ENCODE results near the gene NAPB.
"Not testable (repeated sequence)": the region's sequence is repeated elsewhere in the genome, so short reads cannot be mapped to it uniquely, and the experiment has no call there.

The NAPB gene
- total RNA-seq: 16.1 to 30.0 (median 22.4) reads per million in 3 experiments

DNA sequence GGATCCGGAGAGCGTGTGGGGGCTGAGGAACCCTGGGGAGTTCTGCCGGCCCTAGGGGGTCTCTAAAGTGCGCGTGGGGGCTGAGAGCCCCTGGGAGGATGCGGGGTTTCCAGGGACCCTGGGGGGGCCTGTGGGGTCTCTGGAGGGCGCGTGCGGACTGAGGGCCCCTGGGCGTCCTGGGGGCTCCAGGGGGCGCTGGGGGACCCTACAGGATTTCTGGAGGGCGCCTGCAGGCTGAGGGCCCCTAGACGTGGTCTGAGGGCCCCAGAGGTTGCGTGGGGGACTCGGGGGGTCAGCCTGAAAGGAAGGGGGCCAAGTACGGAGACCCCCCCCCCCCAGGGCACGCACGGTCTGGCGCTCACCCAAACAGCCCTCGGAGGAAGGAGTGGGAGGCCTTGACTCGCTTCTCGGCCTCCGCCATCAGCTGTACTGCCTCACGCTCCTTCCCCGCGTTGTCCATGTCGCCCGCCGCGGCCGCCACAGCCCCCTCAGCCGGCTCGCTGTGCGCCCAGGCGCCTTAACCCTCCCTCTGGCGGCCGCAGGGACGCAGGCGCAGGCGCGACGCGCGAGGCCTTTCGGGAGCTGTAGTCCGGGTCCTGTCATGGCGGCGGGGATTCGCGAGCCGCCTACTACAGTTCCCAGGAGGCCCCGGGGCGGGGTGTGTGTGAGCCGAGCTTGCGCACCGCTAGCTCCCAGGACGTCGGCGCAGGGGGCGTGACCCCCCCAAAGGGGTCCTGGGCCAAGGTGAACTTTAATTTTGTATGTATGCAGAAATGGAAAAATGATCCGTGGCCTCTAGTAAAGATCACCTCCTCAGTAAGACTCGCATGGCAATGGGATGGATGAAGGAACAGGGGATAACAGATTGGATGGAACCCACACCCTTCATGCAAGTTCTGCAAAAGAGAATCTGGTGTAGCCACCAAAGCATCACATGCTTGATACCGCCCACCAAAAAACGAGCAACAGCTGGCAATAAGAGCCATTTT, at the start of gene NAPB:
Gene NAPB, minus strand, starts transcription at position 546 of the 989 bp plus-strand sequence. Its CDS starts 86 bp downstream, at position 460.
- peak; percentile 90 for DNase-seq

DNA sequence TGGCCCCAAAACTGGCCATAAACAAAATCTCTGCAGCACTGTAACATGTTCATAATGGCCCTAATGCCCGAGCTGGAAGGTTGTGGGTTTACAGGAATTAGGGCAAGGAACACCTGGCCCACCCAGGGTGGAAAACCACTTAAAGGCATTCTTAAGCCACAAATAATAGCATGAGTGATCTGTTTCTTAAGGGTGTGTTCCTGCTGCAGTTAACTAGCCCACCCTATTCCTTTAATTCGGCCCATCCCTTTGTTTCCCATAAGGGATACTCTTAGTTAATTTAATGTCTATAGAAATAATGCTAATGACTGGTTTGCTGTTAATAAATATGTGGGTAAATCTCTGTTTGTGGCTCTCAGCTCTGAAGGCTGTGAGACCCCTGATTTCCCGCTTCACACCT, 45.7 kb upstream of the NAPB start:
- DNase-seq: not testable (repeated sequence)

DNA sequence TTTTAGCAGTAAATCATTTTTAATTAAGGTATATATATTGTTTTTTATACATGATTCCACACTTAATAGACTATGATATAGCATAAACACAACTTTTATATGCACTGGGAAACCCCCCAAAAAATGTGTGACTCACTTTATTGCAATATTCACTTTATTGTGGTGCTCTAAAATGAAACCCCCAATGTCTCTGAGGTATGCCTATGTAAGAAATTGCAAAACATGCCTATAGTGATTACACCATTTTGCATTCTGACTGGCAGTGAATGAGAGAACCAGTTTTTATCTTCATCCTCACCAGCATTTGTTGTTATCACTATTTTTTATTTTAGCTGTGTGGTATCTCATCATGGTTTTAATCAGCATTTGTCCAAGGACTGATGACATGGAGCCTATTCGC, 39.9 kb upstream of the NAPB start:
- DNase-seq: no peak

DNA sequence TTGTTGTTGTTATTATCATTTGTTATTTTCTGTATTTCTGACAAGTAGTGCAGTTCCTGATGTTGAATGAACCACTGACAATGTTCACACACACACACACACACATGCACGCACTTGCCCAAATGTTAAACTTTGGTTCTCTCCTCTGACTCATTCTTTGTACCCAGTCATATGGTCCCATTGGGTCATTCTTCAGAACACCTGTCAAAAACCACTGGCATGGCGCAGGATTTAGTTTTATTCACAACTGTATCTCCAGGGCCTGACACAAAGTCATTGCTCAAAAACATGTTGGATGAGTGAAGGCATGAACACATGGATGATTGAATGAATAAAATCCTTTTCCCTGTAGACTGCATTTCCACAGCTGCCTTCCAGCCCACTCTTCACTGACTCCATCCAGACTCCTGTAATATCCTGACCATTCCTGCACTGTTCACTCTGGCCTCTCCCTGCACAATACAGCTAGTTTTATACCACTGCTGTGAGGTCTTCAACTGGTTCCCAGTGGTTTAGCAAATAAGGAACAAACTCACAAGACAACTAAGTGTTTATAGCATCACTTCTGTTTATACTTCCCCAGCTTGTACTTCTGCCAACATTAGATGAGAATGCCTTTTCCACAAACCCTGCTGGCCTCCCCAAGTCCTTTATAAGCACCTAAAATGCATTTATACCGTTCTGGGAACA, 38.3 kb upstream of the NAPB start:
- DNase-seq: no peak

DNA sequence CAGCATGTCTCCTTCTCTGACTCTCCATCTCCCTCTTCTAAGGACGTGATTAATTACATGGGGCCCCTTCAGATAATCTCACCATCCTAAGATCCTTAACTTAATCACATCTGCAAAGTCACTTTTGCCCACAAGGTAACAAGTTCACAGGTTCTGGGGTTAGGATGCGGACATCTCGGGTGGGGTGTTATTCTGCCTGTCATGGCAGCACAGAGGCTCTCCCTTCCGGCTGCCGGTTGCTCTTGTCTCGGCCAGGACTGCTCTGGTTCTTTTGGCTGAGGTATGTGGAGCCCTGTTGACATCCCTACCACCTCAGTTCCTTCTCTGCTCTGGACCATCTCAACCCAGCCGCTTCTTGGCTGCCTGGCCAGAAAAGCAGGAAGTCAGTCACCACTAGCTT, 35.6 kb upstream of the NAPB start:
- DNase-seq: no peak

DNA sequence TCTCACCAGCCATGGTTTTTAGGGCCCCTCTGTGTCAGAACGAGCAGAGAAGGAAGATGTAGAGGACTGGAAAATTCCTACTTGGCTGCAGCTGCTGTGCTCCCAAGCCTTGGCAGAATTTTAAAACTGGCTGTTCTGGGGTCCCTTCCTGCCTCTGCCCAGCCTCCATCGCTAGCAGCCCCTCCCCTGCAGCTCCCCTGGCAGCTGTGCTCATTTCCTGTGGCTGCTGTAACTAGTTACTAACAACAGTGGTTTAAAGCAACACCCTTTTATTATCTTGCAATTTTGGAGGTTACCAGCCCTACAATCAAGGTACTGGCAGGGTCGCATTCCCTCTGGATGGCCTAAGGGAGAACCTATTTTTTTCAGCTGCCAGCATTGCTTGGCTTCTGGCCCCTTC, 35.1 kb upstream of the NAPB start:
- no peak for DNase-seq

DNA sequence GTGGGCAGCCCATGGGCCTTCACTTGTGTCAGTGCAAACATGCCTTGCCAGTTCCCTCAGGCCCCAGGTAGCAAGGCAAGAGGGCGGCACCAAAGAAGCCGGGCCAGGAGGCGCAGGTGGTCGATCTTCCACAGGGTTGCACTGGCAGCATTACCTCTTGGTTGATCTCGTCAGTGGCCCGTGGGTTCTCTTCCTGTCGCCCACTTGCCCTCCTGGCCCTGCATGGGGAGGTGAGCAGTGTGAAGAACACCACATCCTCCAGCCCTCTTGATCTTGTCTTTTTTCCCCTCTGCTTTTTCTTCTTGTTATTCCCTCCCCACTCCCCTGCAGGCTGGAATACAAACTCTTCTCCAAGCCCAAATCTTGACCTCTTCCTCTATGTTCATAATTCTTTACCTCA, 34.4 kb upstream of the NAPB start:
- DNase-seq: no peak

DNA sequence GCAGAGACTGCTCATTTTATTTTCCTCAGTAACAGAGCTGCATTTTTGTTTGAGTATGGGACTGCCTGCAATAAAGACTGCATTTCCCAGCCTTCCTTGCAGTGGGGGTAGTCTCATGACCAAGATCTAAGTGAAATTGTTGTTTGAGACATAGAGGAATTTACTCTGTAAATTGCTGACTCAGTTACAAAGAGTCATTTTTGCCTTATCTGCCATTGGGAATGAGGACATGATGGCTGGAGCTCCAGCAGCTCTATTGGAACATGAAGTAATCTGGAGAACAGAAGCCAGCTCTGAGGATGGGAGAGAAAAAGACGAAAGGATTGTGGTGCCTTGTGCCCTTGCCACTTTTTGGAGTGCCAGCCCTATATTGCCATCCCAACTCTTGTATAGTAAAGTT, 33.5 kb upstream of the NAPB start:
- no peak for DNase-seq

DNA sequence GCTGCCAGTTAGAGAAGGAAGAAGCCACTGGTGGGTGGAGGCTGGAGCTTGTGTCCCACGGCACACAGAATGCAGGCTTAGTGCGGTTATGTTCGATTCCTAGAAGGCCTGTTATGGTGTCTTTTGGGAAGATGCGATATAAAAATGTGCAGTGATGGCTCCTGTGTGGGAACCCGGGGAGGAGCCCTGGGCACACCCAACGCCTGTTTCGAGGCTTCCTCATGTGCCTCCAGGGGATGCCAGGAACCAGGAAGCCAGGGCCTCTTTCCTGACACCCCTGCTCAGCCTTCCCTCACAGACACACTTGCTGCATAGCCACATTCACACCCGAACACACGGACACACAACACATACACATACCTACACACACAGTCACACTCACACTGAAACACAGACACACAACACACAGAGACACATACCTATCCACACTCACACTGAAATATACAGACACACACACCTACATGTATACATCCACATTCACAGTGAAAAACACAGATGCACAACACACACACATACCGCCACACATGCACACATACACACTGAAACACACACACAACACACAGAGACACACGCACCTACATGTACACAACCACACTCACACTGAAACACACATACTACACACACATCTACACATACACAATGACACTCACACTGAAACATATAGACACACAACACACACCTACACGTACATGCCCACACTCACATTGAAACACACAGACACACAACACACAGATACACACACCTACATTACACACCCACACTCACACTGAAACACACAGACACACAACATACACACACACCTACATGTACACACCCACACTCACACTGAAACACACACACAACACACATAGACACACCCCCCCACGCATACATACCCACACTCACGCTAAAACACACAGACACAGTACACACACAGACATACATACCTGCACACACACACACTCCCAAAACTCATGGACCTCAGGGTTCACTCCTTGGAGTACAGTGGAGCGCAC, 32.6 kb upstream of the NAPB start:
- DNase-seq: no peak

DNA sequence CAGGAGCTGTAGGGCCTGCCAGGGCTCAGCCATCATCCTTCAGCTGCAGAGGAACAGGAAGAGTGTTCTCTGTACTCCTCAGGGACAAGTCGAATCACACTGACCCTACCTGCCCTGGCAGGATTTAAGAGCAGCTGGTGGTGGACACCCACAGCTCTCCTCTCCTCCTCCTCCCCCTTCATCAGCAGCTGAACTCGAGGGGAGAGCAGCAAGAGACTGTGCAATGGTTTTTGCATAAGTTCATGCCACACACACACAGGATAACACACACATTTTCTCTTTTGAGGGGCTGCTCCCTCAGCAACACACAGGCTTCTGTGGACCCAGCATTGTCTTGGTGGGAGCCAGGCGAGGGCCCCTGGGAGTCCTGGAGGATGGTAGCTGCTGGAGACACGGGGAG, 31.5 kb upstream of the NAPB start, which contains the start of gene CST11:
Gene CST11, minus strand, starts transcription at position 101 of the 400 bp plus-strand sequence. Its CDS starts 65 bp downstream, at position 36.
- DNase-seq: no peak

DNA sequence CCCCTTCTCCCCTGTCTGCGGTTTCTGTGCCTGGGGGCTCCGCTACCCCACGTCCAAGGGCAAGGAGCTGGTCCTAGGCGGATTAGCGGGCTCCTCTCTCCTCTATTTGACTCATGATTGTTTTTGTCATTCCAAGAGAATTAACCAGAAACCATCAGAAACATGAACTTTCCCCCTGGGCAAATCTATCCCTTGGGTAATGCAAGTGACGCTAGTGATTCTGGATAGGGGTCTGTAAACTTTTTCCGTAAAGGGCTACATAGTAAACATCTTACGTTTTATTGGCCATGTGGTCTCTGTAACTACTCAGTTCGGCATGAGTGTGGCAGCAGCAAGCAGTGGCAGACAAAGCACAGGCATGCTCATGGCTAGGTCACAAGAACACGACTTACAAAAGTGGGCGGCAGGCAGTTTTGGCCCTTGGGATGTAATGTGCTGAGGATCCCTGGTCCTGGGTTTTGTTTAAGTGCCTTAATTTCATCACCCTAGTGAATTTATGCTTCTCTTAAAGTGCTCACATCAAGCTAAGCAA, 30.7 kb upstream of the NAPB start:
- DNase-seq: no peak

DNA sequence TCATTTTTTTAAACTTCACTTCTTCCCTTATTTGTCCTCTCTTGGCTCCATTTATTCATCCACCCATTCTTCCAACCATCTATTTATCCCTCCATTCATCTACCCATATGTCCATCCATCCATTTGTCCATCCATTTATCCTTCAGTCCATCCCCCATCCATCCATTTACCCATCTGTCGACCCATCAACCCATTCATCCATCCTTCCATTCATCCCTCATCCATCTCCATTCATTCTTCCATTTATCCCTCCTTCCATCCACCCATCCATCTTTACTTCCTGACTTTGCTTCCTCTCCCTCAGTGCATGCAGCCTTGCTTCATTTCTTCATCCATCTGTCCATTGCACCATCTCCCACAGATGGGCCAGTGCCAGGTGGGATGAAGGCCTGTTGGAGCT, 29.6 kb upstream of the NAPB start:
- no peak for DNase-seq

DNA sequence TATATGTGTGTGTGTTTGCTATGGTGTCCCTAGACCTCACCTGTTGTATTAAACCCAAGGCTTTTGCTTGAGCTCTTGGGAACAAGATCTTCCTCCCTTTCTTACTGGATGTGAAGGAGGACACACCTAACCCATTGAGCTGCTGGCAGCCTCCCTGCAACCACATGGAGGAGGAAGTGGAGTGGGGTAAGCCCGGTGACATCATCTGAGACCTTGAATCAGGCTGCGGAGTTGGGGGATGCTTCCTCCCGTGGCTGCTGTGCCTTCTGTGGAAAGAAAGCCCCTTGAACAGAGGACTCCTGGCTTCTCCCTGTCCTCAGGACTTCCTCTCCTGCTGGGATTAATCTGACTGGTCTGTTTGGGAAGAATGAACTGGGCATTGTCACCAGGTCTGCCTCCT, 28.1 kb upstream of the NAPB start:
- DNase-seq: no peak

DNA sequence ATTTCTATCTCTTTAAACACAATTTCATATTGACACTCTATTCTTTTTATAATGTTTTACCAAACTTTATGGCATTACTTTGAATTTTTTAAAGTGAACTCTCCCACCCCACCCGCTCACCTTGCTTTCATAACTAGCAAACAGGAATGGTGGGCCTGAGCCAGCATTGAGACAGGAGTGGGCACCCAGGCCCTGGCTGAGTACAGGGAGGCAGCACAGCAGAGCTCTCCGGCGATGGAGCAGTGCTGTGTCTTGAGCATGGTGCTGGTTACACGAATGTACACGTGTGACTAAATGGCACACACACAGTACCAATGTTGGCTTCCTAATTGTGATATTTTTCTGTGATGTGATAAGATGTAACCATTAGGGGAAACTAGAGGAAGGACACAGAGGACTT, 26.9 kb upstream of the NAPB start:
- DNase-seq: no peak

DNA sequence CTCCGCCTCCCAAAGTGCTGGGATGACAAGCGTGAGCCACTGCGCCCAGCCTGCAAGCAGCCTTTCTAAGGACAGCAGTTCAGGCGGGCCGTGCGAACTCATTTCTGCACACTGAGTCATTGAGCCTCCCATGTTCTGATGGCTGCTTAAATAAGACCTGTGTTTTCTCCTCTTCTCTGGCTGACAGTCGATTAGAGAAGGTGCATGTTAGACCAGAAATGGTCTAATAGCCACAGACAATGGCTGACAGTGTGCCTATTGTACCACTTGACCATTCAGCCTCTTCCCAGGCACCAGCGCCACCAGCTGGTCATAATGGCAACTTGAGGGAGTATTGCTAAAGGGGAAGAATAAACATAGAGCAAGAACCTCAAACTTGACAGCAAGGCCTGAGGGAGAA, 25.2 kb upstream of the NAPB start:
- DNase-seq: no peak

DNA sequence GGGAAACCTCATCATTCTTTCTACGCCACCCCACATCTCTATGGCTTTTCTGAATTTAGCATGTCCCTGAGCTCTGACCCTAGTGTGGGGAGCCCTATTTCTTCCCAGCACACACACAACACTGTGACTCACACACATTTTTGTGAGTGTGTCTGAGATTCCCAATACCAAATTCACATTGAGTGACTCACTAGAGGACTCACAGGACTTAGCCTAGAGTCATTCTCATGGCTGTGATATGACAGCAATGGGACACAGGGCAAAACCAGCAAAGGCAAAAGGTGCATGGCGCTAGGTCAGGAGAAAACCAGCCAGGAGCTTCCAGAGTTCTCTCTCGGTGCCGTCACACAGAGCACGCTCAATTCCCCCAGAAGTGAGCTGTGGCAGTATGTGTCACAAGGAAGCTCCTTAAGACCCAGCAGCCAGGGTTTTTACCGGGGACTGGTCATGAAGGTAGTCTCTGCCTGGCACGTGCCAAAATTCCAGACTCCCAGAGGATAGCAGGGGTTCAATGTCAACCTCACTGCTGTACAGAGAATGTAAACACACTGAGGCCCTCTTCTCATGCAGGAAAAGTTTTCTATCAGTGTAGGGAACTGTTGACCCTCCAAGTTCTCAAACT, 24.4 kb upstream of the NAPB start:
- DNase-seq: no peak

DNA sequence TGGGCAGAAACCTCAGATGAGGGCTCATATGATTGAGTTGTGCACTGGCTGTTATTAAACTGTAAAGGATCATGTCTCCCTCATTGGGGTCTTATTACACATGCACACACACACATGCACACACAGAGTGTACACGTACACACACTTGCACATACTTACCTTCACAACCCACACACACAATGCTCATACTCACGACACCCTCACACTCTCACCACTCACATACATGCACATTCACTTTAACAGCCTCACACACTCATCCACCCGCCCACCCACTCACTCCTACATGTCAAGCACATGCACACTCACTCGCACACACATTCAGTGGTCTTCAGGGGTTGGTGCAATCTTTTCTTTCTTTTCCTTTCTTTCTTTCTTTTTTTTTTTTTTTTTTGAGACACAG, 23.6 kb upstream of the NAPB start:
- DNase-seq: no peak

DNA sequence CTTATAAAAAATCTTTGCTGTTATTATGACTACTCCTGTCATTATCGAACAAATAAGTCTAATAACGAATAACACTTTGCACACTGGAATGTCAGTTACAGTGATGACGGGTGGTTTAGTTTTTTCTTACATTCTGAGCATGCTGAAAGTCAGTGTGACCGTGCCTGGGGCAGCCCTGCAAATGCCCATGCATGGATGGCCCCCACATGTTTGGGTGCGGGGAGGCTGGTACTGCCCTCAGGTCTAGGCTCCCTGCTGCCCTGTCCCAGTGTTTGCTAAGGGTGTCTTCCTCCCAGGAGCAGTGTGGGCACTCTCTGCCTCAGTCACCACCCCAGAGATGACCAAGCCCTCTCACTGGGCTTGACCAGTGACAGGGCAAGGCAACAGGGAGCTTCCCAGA, 21.1 kb upstream of the NAPB start:
- no peak for DNase-seq

DNA sequence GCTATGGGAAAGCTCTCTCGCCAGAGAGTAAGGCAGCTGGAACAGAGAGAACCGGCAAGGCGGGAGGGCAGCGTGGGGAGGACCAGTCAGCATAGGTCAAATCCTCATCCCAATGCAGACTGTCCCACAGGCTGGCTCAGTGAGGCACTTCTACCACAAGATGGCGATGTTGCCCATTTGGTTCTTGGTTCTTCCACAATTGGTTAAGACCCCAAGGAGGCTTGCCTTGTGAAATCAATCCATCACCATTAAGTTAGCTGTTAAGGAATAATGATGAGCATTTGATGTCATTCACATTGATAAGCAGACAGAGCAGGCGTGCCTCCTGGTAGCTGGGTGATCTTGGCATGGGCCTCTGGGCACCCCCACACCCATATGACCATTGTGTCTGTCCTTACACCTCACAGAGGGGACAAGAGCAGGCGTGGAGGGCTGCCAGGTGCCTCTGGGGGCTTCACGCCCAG, 20.6 kb upstream of the NAPB start:
- peak; percentile 23 for DNase-seq

DNA sequence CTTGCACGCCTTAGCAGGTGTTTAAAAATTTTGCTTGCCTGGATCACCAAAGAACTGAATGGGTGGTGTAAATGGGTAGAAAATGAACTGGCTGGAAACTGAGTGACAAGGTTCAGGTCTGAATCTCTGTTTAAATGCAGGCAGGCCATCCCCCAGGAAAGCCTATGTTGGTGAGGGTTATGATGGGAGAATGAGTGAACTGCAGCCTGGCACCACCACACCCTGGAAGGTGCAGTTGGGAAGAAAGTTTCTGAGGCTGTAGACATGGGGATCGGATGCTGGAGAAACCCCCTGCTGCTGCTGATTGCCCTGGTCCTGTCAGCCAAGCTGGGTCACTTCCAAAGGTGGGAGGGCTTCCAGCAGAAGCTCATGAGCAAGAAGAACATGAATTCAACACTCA, 18.7 kb upstream of the NAPB start:
- DNase-seq: no peak

DNA sequence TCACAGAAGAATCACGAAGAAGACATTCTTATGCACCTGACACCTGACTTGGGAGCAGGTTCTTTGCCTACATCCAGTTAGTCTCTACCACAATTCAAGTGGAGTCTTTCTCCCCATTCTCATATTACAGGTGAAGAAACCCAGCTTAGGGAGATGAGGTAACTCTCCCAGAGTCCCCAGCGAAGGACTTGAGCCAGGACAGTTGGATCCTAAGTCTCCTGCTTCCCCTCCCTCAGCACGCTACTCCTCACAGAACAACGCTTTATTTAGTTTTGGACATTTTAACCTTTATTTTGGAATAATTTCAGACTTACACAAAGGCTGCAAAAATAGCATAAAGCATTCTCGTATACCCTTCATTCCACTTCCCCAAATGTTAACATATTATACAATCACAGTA, 17.4 kb upstream of the NAPB start:
- DNase-seq: no peak
